HG03571 (cell line): Measurements from ENCODE around the gene LILRA6.
"Not testable (repeated sequence)": the region's sequence is repeated elsewhere in the genome, so short reads cannot be mapped to it uniquely, and the experiment has no call there.

Experiments
- ATAC-seq: cut with Tn5 transposase; IDR thresholded peaks from one replicate; pipeline ENCODE4 v1.9.1; 2021; ENCODE audit not compliant: unreplicated experiment

The LILRA6 gene

GRCh38 chr19:54208784-54209057 is 33.9 kb downstream of the LILRA6 start:
- ATAC-seq, result no peak

- ATAC-seq, result peak; percentile 38
These were observed 34.4 kb downstream of the LILRA6 start for GRCh38 chr19:54207983-54208783.

- no peak for ATAC-seq
These were observed 35.0 kb downstream of the LILRA6 start for GRCh38 chr19:54207676-54207982.

- not testable (repeated sequence) for ATAC-seq
These were observed 35.4 kb downstream of the LILRA6 start for GRCh38 chr19:54207193-54207592.

GRCh38 chr19:54206831-54207177 is 35.8 kb downstream of the LILRA6 start:
- ATAC-seq, result no peak

- no peak for ATAC-seq
These were observed 36.4 kb downstream of the LILRA6 start for GRCh38 chr19:54206030-54206830.

GRCh38 chr19:54204767-54205468 is 37.7 kb downstream of the LILRA6 start:
- no peak for ATAC-seq

- ATAC-seq, result no peak
These were observed 39.4 kb downstream of the LILRA6 start for GRCh38 chr19:54203151-54203611.

GRCh38 chr19:54201980-54202379 is 40.6 kb downstream of the LILRA6 start:
- no peak for ATAC-seq

GRCh38 chr19:54201172-54201701 is 41.4 kb downstream of the LILRA6 start:
- no peak for ATAC-seq

- ATAC-seq, result no peak
These were observed 43.2 kb downstream of the LILRA6 start for GRCh38 chr19:54199401-54199800.

- no peak for ATAC-seq
These were observed 45.5 kb downstream of the LILRA6 start for GRCh38 chr19:54197121-54197520.

- ATAC-seq, result no peak
These were observed 46.1 kb downstream of the LILRA6 start for GRCh38 chr19:54196536-54196935.

- ATAC-seq, result not testable (repeated sequence)
These were observed 48.1 kb downstream of the LILRA6 start for GRCh38 chr19:54194463-54194862.

- no peak for ATAC-seq
These were observed 49.6 kb downstream of the LILRA6 start for GRCh38 chr19:54193011-54193410.

GRCh38 chr19:54191811-54192453 is 50.7 kb downstream of the LILRA6 start:
- no peak for ATAC-seq

GRCh38 chr19:54191011-54191810 is 51.4 kb downstream of the LILRA6 start, which contains the start of gene TSEN34:
TSS of gene TSEN34 (plus strand) at chr19:54191308. CDS start at chr19:54191365, 57 bp downstream.
- ATAC-seq, result peak; percentile 25

- ATAC-seq, result peak; percentile 41
These were observed 52.0 kb downstream of the LILRA6 start for GRCh38 chr19:54190503-54191010.

GRCh38 chr19:54189735-54190502 is 52.7 kb downstream of the LILRA6 start:
- peak; percentile 46 for ATAC-seq
